A549 (cell line): ENCODE measurements around the gene PAM. TPM values are rescaled to one million over a fixed set of nuclear protein-coding genes. Genes with fewer than 3 reads are reported as not detected.

Experiments used
- ATAC-seq, 2 experiments: fragments of 200-7000 bp in 1 of 2; fragments of >200 bp in 1 of 2; cut with Nextera tagmentation in 1 of 2; cut with Tn5 transposase in 1 of 2; 3 replicates each; pipeline versions ENCODE4 v1.8.0 to v1.9.1; 2018 to 2020; ENCODE audit warnings: mild to moderate bottlenecking in 1 of 2, moderate library complexity in 1 of 2
- CTCF ChIA-PET: fragments of 300-600 bp; sonication (Branson Sonifier 250); formaldehyde crosslinking; extraction: SDS; loops from one replicate; lab custom pipeline; 2021; ENCODE audit warnings: antibody characterized with exemption, inconsistent platforms; lab: Yijun Ruan, JAX
- POLR2A ChIA-PET: fragments of 350-600 bp; formaldehyde crosslinking; extraction: SDS; loops from one replicate; lab custom pipeline; 2021; ENCODE audit warnings: antibody characterized with exemption, inconsistent platforms; lab: Yijun Ruan, JAX
- DNase-seq, 2 experiments: peaks; one replicate each; pipeline versions ENCODE4 v3.0.0 to v3.0.0-alpha.2; 2011 to 2016; ENCODE audit warnings: low read depth in 1 of 2, low spot score in 1 of 2
- FAIRE-seq: peaks from 2 replicates; lab custom pipeline; 2011; peaks lifted over from hg19 to GRCh38; lab: Jason Lieb, UNC
- H3K27ac ChIP-seq, 2 experiments: fragments of >200 bp; sonication (Bioruptor Twin); formaldehyde crosslinking; 3 replicates each; pipeline ENCODE4 v1.5.1; 2016 to 2017
- H3K4me1 ChIP-seq: fragments of >200 bp; sonication (Bioruptor Twin); formaldehyde crosslinking; 3 replicates; pipeline ENCODE4 v1.6.1; 2016
- H3K4me2 ChIP-seq: fragments of >200 bp; sonication (Bioruptor Twin); formaldehyde crosslinking; 3 replicates; pipeline ENCODE4 v1.6.1; 2016
- H3K4me3 ChIP-seq: fragments of >200 bp; sonication (Bioruptor Twin); formaldehyde crosslinking; 3 replicates; pipeline ENCODE4 v1.5.1; 2016
- H3K9me3 ChIP-seq: fragments of >200 bp; sonication (Bioruptor Twin); formaldehyde crosslinking; 3 replicates; pipeline ENCODE4 v1.6.1; 2016
- BCL3 ChIP-seq: fragments of >200 bp; sonication (Bioruptor Twin); formaldehyde crosslinking; IDR thresholded peaks from 3 replicates; pipeline ENCODE4 v1.6.1; 2016
- BHLHE40 ChIP-seq: IDR thresholded peaks from 2 replicates; pipeline ENCODE4 v1.6.1; 2012; ENCODE audit warnings: low read depth, low read length, inconsistent platforms
- CBX2 ChIP-seq: fragments of 200-600 bp; sonication (generic); IDR thresholded peaks from 2 replicates; pipeline ENCODE4 v1.6.1; 2016; ENCODE audit warnings: low read depth, mild to moderate bottlenecking, borderline replicate concordance
- CBX8 ChIP-seq: fragments of 200-600 bp; sonication (generic); IDR thresholded peaks from 2 replicates; pipeline ENCODE4 v1.6.1; 2016
- CHD4 ChIP-seq: fragments of 200-600 bp; sonication (generic); IDR thresholded peaks from 2 replicates; pipeline ENCODE4 v1.6.1; 2016; ENCODE audit warnings: antibody characterized with exemption, mild to moderate bottlenecking, borderline replicate concordance
- CTCF ChIP-seq: fragments of >200 bp; sonication (Bioruptor Twin); formaldehyde crosslinking; IDR thresholded peaks from 3 replicates; pipeline ENCODE4 v1.5.1; 2016
- EP300 ChIP-seq, 2 experiments: fragments of >200 bp; sonication (Bioruptor Twin); formaldehyde crosslinking; IDR thresholded peaks; 2 replicates in 1 of 2; 3 replicates in 1 of 2; pipeline ENCODE4 v1.6.1; 2016 to 2017
- ESRRA ChIP-seq: fragments of 150-350 bp; IDR thresholded peaks from 2 replicates; pipeline ENCODE4 v1.6.1; 2014; ENCODE audit warnings: mild to moderate bottlenecking, low read length, borderline replicate concordance
- FOSB ChIP-seq: fragments of 250-450 bp; sonication (Bioruptor Pico); IDR thresholded peaks from 2 replicates; pipeline ENCODE4 v1.5.0; 2020; ENCODE audit warnings: mild to moderate bottlenecking, moderate library complexity
- FOSL2 ChIP-seq, 2 experiments: fragments of 450-650 bp in 1 of 2; fragments of >200 bp in 1 of 2; sonication (Bioruptor Twin) in 1 of 2; formaldehyde crosslinking; IDR thresholded peaks; 2 replicates each; pipeline versions ENCODE4 v1.5.0 to v1.6.1; 2016 to 2020; ENCODE audit warnings: mild to moderate bottlenecking in 1 of 2, moderate library complexity in 1 of 2
- HES2 ChIP-seq: fragments of >200 bp; sonication (Bioruptor Twin); formaldehyde crosslinking; IDR thresholded peaks from 2 replicates; pipeline ENCODE4 v1.6.1; 2016
- HOXB5 ChIP-seq: fragments of 250-450 bp; sonication (Bioruptor Pico); IDR thresholded peaks from 2 replicates; pipeline ENCODE4 v1.5.0; 2020; ENCODE audit warnings: mild to moderate bottlenecking, moderate library complexity
- JUN ChIP-seq, 2 experiments: fragments of >200 bp; sonication (Bioruptor Twin); formaldehyde crosslinking; IDR thresholded peaks; 2 replicates in 1 of 2; 3 replicates in 1 of 2; pipeline ENCODE4 v1.6.1; 2016 to 2017
- JUNB ChIP-seq: fragments of >200 bp; sonication (Bioruptor Twin); formaldehyde crosslinking; IDR thresholded peaks from 2 replicates; pipeline ENCODE4 v1.6.1; 2016
- KDM5A ChIP-seq: fragments of 200-600 bp; sonication (generic); IDR thresholded peaks from 2 replicates; pipeline ENCODE4 v1.6.1; 2016; ENCODE audit warnings: antibody characterized with exemption, mild to moderate bottlenecking
- MAFK ChIP-seq: fragments of 450-650 bp; IDR thresholded peaks from 2 replicates; pipeline ENCODE4 v1.6.1; 2014; ENCODE audit not compliant: partially characterized antibody
- MYC ChIP-seq: IDR thresholded peaks from 2 replicates; pipeline ENCODE4 v1.6.1; 2012; ENCODE audit warnings: mild to moderate bottlenecking, inconsistent platforms, low read length, improper control_type of control experiment, borderline replicate concordance
- NR3C1 ChIP-seq: fragments of >200 bp; sonication (Bioruptor Twin); formaldehyde crosslinking; IDR thresholded peaks from 3 replicates; pipeline ENCODE4 v1.6.1; 2017
- PBX3 ChIP-seq: IDR thresholded peaks from 2 replicates; pipeline ENCODE4 v1.6.1; 2012
- POLR2A ChIP-seq: IDR thresholded peaks from 2 replicates; pipeline ENCODE4 v1.6.1; 2012; ENCODE audit warnings: mild to moderate bottlenecking, low read length
- POLR2AphosphoS2 ChIP-seq: conservative IDR thresholded peaks from 2 replicates; pipeline ENCODE4 v1.6.1; 2012; ENCODE audit warnings: low read length, improper control_type of control experiment, inconsistent platforms
- RCOR1 ChIP-seq: fragments of 150-350 bp; IDR thresholded peaks from 2 replicates; pipeline ENCODE4 v1.6.1; 2014; ENCODE audit warnings: antibody characterized with exemption, low read length, low read depth
- RNF2 ChIP-seq: fragments of 200-600 bp; sonication (generic); IDR thresholded peaks from 2 replicates; pipeline ENCODE4 v1.6.1; 2016; ENCODE audit warnings: low read depth, mild to moderate bottlenecking, antibody characterized with exemption, moderate library complexity, borderline replicate concordance
- ZC3H11A ChIP-seq: fragments of 450-650 bp; IDR thresholded peaks from 2 replicates; pipeline ENCODE4 v1.6.1; 2014; ENCODE audit warnings: antibody characterized with exemption, mild to moderate bottlenecking
- WGBS: methylation state at CpG from one replicate; pipeline ENCODE4 v1.1.6; 2017; ENCODE audit errors: missing lambda C conversion rate; 5-methylcytosine and 5-hydroxymethylcytosine counted together
- polyA plus RNA-seq, 4 experiments: library from polyadenylated mRNA; depleted of rRNA in 3 of 4; stranded (reverse); fragments of >200 nt; fragmentation: RNase III in 1 of 4; extraction: RNeasy Plus Mini Kit Qiagen cat#74134 plus additional on column Dnase treatment in 1 of 4; gene quantifications; 2 replicates in 3 of 4; 3 replicates in 1 of 4; pipeline ENCODE4 v1.2.3, GENCODE V29; 2011 to 2017
- TF ChIP-seq, protein P1 (sequence below): IDR thresholded peaks from 2 replicates; pipeline ENCODE4 v1.6.1; 2012

The PAM gene
- polyA plus RNA-seq, 2 of the 4 experiments (the other 2 are of a cell fraction) = 21.5 to 25.1 TPM

- TF ChIP-seq PBX3 (no peak), RCOR1 (no peak)
Measured at GRCh38 chr5:102958481-102959011, 203.4 kb downstream of the PAM start (continued).

DNA sequence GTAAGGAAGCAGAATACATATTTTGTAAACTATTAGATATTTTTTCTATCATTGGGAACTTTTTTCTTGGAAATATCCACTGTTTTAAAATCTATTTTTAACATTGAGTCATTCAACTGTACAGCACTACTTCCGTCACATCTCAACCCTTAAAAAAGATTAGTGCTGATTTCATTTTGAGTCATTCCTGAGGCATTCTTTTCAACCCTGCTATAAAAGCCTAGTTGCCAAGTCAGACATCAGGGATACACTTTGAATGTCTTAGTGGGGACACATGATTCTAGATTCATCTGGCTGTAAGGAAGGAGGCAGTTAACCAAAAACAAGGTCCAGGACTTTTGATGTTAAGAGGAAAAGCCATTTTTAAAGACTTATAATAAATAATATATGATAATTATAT, 203.9 kb downstream of the PAM start:
- 13% methylated on average over 1 of the region's 1 CpG for WGBS
- CTCF ChIA-PET = interaction anchor here (1.5 to 2.9 kb wide), 2 partner anchors 12 to 178 kb away, joined by 5 to 15 read pairs; no protein-coding TSS in a partner anchor
- POLR2A ChIA-PET = no interaction called here
- TF ChIP-seq HES2 = no peak
- no peak for TF ChIP-seq MAFK
- TF ChIP-seq NR3C1 = no peak
- TF ChIP-seq POLR2AphosphoS2 = no peak
- TF ChIP-seq FOSL2 (IDR thresholded peaks at IDR 0.05) = 0 out of 2 replicates have a peak, but pooled peaks have one; percentile 58
- TF ChIP-seq FOSL2 (CRISPR knock-in tag; IDR thresholded peaks at IDR 0.05) = peak; percentile 67
- TF ChIP-seq RCOR1 = no peak
- TF ChIP-seq BHLHE40 = no peak
- no peak for TF ChIP-seq CHD4
- no peak for TF ChIP-seq CBX2
- TF ChIP-seq JUNB = peak; percentile 82
- TF ChIP-seq CTCF = no peak
- no peak for TF ChIP-seq MYC
- TF ChIP-seq, all 56 proteins: peak for 2
- peaks cover 19% of the 10 kb centered on the region for H3K4me1 ChIP-seq
- no peak overlapping the region; a peak in 1 of 6 replicates for H3K27ac ChIP-seq
- no peak overlapping the region for H3K4me3 ChIP-seq
- peak overlapping the region; percentile 60 for H3K4me2 ChIP-seq
- peak; percentile 92 to 98 for ATAC-seq
- peak; percentile 15 to 59 for DNase-seq
- no peaks in the 10 kb centered on the region for H3K9me3 ChIP-seq
- peak; percentile 36 for FAIRE-seq

GRCh38 chr5:102961671-102962070, 206.6 kb downstream of the PAM start:
- TF ChIP-seq FOSB (CRISPR knock-in tag) (no peak), RNF2 (no peak), BCL3 (no peak), POLR2A (no peak), ESRRA (no peak), NR3C1 (no peak), JUN (IDR thresholded peaks at IDR 0.05) (no peak), MAFK (no peak), HOXB5 (no peak), ZC3H11A (no peak), EP300 (IDR thresholded peaks at IDR 0.05) (no peak), KDM5A (no peak), CBX8 (no peak)
- TF ChIP-seq, protein P1, sequence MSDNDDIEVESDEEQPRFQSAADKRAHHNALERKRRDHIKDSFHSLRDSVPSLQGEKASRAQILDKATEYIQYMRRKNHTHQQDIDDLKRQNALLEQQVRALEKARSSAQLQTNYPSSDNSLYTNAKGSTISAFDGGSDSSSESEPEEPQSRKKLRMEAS = no peak
- POLR2A ChIA-PET = no interaction called here
- Histone ChIP-seq H3K4me1 (peaks cover 19% of the 10 kb centered on the region), H3K4me2 (no peak overlapping the region), H3K9me3 (no peaks in the 10 kb centered on the region), H3K4me3 (no peak overlapping the region), H3K27ac (no peak overlapping the region)
- FAIRE-seq = peak; percentile 79
- CTCF ChIA-PET = no interaction called here
- ATAC-seq = no peak
- 26% methylated on average over 4 of the region's 4 CpGs for WGBS
- no peak for DNase-seq
